GM20000 (cell line): Measurements from ENCODE around the gene ENOX2.

ENCODE experiments used
- DNase-seq: peaks from one replicate; pipeline ENCODE4 v3.0.0; 2012; ENCODE audit warnings: low spot score
- CTCF ChIP-seq: IDR thresholded peaks from 2 replicates; pipeline ENCODE4 v1.5.1; 2012; ENCODE audit warnings: mild to moderate bottlenecking, control low read depth; ENCODE audit errors: extremely low read depth, missing control alignments

Gene ENOX2

DNA sequence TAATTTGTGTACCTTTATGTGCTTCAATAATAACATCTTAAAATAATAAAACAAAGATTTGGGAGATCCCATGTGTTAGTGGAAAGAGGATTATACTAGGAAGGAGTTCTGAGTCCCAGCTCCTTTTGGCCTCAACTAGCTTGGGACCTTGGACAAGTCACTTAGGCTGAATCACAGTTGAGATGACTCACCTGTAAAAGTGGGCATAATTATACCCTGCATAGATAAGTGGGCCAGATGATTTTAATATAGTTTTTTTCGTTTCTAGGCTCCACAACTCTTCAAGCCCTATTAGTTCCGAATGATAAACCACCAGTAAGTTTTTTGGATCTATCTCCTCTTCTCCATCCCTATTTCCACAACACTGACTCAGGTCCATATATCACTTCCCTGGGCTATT lies 131.8 kb downstream of the ENOX2 start:
- no peak for TF ChIP-seq CTCF
- no peak for DNase-seq

- no peak for TF ChIP-seq CTCF
Measured at GRCh38 chrX:130770615-130771014, 132.4 kb downstream of the ENOX2 start.

GRCh38 chrX:130769835-130770234 lies 133.2 kb downstream of the ENOX2 start:
- no peak for TF ChIP-seq CTCF
- no peak for DNase-seq

More at GRCh38 chrX:130770615-130771014, 132.4 kb downstream of the ENOX2 start:
- DNase-seq: no peak

- DNase-seq: no peak
- TF ChIP-seq CTCF: no peak
Measured at GRCh38 chrX:130758072-130758471, 144.9 kb downstream of the ENOX2 start.

DNA sequence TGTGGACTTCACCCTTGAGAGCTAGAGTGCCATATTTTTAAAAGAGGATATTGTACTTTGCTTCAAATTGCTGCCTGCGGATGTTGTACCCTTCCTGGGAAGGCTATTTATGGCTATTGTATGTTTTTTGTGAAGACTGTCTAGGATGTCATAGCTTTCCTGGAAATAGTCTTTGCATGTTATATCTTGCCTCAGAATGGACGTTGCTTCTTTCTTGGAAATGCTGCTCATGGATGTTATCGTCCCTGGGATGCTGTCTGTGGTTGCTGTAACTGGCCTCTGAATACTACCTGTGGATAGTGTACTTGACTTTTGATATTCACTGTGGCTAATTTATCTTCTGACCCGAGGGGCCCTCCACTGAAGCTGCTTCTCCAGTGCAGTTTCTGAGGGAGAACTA lies 146.8 kb downstream of the ENOX2 start:
- DNase-seq: no peak
- no peak for TF ChIP-seq CTCF

DNA sequence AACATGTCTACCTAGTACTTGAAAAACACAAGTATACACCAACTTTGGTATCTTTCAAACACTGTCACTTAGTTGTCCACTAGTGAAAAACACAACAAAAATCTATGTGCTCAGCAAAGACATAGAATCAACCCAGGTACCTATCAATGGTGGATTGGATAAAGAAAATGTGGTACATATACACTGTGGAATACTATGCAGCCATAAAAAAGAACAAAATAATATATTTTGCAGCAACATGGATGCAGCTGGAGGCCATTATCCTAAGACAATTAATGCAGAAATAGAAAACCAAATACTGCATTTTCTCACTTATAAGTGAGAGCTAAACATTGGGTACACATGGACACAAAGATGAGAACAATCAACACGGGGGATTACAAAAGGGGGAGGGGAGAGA lies 148.7 kb downstream of the ENOX2 start:
- TF ChIP-seq CTCF: no peak
- no peak for DNase-seq

GRCh38 chrX:130746709-130747342 lies 156.2 kb downstream of the ENOX2 start:
- DNase-seq: no peak
- TF ChIP-seq CTCF: no peak
